ENCODE measurements around the gene SLC25A29.
A peak's percentile ranks its signal among the peaks of the same experiment; 100 is the strongest.

SLC25A29 gene

DNA sequence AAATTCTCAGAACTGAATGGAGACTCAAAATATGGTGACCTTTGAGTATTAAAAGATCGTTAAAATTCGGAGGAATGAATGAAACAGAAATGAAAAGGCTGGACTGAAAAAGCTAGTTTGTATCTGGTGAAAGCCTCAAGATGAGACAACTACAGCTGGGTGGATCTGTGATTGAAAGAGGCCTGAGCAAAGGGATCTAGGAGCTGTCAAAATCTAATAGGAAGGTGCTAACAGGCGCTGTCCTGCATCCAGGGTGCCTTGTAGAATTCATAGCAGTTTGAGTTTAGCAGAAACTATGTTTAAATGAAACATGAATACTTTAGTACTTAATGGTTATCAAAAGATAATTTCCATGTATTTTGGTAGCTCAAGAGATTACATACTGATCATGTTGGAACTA, 65.0 kb downstream of the SLC25A29 start:
- peaks cover 10% of the 10 kb centered on the region; the same call in 1 of the 2 replicates for H3K36me3 ChIP-seq (ENCODE audit: insufficient read depth, low read length)
- H3K4me2 ChIP-seq (ENCODE audit: low read depth, low read length, poor library complexity, severe bottlenecking): peak overlapping the region; percentile 100
- H3F3A ChIP-seq (ENCODE audit: low read depth): peaks cover 12% of the 10 kb centered on the region
- H2AFZ ChIP-seq (ENCODE audit: low read length): no peak overlapping the region
- H3K4me1 ChIP-seq (ENCODE audit: insufficient read depth, low read length, poor library complexity, severe bottlenecking): peaks cover 51% of the 10 kb centered on the region
- peak overlapping the region; percentile 80 for H3K9ac ChIP-seq (ENCODE audit: low read depth, low read length, poor library complexity, severe bottlenecking)
- H3K27me3 ChIP-seq (ENCODE audit: insufficient read depth, low read length, poor library complexity, severe bottlenecking): peaks cover 10% of the 10 kb centered on the region
- no peaks in the 10 kb centered on the region for H3K9me3 ChIP-seq (ENCODE audit: insufficient read depth, low read depth, low read length)
- peaks cover 89% of the 10 kb centered on the region for H3K79me2 ChIP-seq (ENCODE audit: insufficient read depth, low read length)
- no peaks in the 10 kb centered on the region for H3K9me2 ChIP-seq (replicated peaks; ENCODE audit: low read depth, low read length)
- H4K20me1 ChIP-seq (ENCODE audit: insufficient read depth, low read length, poor library complexity, severe bottlenecking): peaks cover 77% of the 10 kb centered on the region
- H3K4me3 ChIP-seq (ENCODE audit: low read length, poor library complexity, severe bottlenecking): peak overlapping the region; percentile 100
- TF ChIP-seq, protein P1, sequence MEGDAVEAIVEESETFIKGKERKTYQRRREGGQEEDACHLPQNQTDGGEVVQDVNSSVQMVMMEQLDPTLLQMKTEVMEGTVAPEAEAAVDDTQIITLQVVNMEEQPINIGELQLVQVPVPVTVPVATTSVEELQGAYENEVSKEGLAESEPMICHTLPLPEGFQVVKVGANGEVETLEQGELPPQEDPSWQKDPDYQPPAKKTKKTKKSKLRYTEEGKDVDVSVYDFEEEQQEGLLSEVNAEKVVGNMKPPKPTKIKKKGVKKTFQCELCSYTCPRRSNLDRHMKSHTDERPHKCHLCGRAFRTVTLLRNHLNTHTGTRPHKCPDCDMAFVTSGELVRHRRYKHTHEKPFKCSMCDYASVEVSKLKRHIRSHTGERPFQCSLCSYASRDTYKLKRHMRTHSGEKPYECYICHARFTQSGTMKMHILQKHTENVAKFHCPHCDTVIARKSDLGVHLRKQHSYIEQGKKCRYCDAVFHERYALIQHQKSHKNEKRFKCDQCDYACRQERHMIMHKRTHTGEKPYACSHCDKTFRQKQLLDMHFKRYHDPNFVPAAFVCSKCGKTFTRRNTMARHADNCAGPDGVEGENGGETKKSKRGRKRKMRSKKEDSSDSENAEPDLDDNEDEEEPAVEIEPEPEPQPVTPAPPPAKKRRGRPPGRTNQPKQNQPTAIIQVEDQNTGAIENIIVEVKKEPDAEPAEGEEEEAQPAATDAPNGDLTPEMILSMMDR (conservative IDR thresholded peaks at IDR 0.05; ENCODE audit: low read length): no peak
- no peak for TF ChIP-seq EZH2phosphoT487 (IDR thresholded peaks at IDR 0.05; ENCODE audit: borderline replicate concordance)

All from Loucy (cell line).